ENCODE results near the gene COL4A2.

- no peak for TF ChIP-seq POLR2A (IDR thresholded peaks at IDR 0.05; ENCODE audit: low read depth, low read length)
- TF ChIP-seq TAF1 (IDR thresholded peaks at IDR 0.05; ENCODE audit: borderline replicate concordance, low read depth, low read length) = no peak
- TF ChIP-seq POLR2AphosphoS5 (IDR thresholded peaks at IDR 0.05; ENCODE audit: low read depth, low read length) = no peak
Observed at GRCh38 chr13:110268061-110268460, 39.0 kb upstream of the COL4A2 start.
